ENCODE measurements around the gene ZBTB48. TPM values are rescaled to one million over a fixed set of nuclear protein-coding genes. Genes with fewer than 3 reads are reported as not detected.
"Not testable (repeated sequence)": the region's sequence is repeated elsewhere in the genome, so short reads cannot be mapped to it uniquely, and the experiment has no call there.

Gene ZBTB48
- total RNA-seq, 1 experiment from 2014 or later, result 13.4 TPM

DNA sequence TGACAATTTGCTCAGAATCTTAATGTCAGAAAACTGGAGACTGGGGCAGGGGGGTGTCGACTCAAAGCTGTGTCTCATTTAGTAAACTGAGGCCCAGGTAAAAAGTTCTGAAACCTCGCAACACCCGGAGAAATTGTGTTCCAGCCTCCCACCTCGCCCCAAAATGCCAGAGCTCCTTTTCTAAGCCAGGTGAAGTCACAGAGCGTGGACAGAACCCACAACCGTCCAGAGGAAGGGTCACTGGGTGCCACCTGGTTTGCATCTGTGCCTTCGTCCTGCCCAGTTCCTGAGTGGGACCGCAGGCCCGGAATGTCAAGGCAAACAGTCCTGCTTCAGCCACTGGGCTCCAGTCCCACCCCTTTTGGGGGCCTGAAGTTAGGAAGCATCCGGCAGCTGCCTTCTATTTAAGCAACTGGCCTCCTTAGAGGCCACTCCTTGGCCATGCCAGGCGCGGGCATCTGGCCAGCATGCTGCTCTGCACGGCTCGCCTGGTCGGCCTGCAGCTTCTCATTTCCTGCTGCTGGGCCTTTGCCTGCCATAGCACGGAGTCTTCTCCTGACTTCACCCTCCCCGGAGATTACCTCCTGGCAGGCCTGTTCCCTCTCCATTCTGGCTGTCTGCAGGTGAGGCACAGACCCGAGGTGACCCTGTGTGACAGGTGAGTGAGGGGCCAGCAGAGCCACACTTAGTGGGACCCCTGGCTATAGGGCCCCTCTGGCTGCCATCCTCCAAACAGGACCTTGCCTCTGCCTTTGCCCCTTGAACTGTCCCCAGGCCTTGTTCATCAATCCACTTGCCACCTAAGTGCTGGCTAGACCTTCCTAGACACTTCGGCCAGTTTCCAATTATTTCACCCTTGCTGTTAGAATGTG is 24.7 kb upstream of the ZBTB48 start, which contains the start of gene TAS1R1:
Gene TAS1R1 (plus strand): TSS at position 401 of the 872 bp plus-strand sequence. CDS start 67 bp downstream, at position 468.
- H3K27me3 ChIP-seq (replicated peaks), result no peaks in the 10 kb centered on the region
- peak within 1 kb of the TSS; percentile 45 for H3K27ac ChIP-seq
- DNase-seq (ENCODE audit: low read depth in 1 of 2, low spot score in 2 of 2), result no peak

DNA sequence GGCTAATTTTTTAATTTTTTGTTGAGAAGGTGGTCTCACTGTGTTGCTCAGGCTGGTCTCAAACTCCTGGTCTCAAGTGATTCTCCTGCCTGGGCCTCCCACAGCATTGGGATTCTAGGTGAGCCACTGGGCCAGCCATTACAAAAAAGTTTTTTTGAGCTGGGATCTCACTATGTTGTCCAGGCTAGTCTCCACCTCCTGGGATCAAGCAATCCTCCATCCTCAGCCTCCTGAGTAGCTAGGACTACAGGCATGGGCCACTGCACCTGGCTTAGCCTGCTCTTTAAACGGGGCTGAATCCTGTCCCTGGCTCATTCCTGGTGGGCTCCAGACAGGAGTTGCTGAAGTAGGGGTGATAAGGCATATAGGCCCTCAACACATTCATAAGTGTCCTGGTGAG is 22.2 kb upstream of the ZBTB48 start:
- H3K27ac ChIP-seq, result no peak overlapping the region
- H3K4me1 ChIP-seq (replicated peaks), result peaks cover 6% of the 10 kb centered on the region; the same call in 1 of the 2 replicates
- H3K36me3 ChIP-seq, result peaks cover 5% of the 10 kb centered on the region; the same call in 1 of the 2 replicates
- H3K4me3 ChIP-seq, result no peak overlapping the region
- DNase-seq (ENCODE audit: low read depth in 1 of 2, low spot score in 2 of 2), result no peak
- H3K9me3 ChIP-seq (replicated peaks), result no peaks in the 10 kb centered on the region
- H3K27me3 ChIP-seq (replicated peaks), result no peaks in the 10 kb centered on the region

More for the DNA sequence above, 24.7 kb upstream of the ZBTB48 start, which contains the start of gene TAS1R1:
- Histone ChIP-seq H3K9me3 (replicated peaks) (no peaks in the 10 kb centered on the region), H3K36me3 (peaks cover 16% of the 10 kb centered on the region), H3K4me1 (replicated peaks) (peaks cover 6% of the 10 kb centered on the region; the same call in 1 of the 2 replicates), H3K4me3 (peak within 1 kb of the TSS; percentile 91)

DNA sequence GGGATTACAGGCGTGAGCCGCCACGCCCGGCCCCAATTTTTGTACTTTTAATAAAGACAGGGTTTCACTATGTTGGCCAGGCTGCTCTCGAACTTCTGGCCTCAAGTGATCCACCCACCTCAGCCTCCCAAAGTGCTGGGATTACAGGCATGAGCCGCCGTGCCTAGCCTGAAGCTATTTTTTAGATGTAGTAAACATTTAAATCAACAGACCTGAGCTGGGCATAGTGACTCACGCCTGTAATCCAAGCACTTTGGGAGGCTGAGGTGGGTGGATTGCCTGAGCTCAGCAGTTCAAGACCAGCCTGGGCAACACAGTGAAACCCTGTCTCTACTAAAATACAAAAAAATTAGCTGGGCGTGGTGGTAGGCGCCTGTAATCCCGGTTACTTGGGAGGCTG is 20.6 kb upstream of the ZBTB48 start:
- H3K36me3 ChIP-seq; DNase-seq (ENCODE audit: low read depth in 1 of 2, low spot score in 2 of 2); H3K27me3 ChIP-seq (replicated peaks); H3K9me3 ChIP-seq (replicated peaks); H3K4me1 ChIP-seq (replicated peaks); H3K27ac ChIP-seq; H3K4me3 ChIP-seq: not testable (repeated sequence)

DNA sequence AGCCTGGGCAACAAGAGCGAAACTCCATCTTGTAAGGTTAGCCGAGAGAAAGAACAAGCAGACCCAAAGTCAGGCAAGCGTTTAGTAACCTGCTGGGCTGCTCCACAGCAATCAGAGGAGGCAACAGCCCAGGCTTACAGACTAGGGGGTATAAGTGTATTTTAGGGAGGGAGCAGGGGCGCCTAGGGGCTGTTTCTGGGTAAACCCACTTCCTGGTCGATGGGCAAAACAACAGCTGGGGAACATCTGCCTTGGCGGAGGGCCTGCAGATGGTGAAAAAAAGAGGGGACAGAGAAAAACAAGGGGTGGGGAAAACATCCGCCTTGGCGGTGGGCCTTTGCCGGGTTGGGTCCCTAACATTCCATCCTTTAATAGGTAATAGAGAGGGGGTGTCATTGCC is 19.5 kb upstream of the ZBTB48 start:
- Histone ChIP-seq H3K4me3 (no peak overlapping the region), H3K4me1 (replicated peaks) (no peaks in the 10 kb centered on the region), H3K27ac (no peak overlapping the region), H3K27me3 (replicated peaks) (no peaks in the 10 kb centered on the region; the same call in 1 of the 2 replicates), H3K9me3 (replicated peaks) (no peaks in the 10 kb centered on the region), H3K36me3 (no peaks in the 10 kb centered on the region)
- no peak for DNase-seq (ENCODE audit: low read depth in 1 of 2, low spot score in 2 of 2)

DNA sequence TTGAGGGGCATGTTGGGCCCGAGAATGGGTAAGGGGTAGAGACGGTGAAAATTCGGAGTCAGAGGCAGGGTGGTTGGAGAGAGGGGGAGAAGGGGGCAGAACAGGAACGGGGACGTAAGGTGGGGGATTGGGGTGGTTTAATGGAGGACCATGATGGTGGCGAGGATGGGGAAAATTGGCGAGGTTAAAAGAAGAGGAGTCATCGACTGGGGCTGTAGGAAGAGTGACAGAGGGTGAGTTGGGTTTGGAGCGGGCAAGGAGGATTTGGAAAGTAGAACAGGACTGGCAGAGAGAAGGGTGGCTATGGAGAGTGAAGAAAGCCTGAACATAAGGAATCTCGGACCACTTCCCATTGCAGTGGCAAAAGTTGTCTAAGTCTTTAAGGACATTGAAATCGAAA is 10.8 kb upstream of the ZBTB48 start:
- no peak overlapping the region for H3K4me3 ChIP-seq
- H3K4me1 ChIP-seq (replicated peaks), result no peaks in the 10 kb centered on the region
- no peak overlapping the region for H3K27ac ChIP-seq
- H3K9me3 ChIP-seq (replicated peaks), result no peaks in the 10 kb centered on the region
- no peaks in the 10 kb centered on the region for H3K36me3 ChIP-seq
- no peak for DNase-seq (ENCODE audit: low read depth in 1 of 2, low spot score in 2 of 2)
- H3K27me3 ChIP-seq (replicated peaks), result peaks cover 10% of the 10 kb centered on the region; the same call in 1 of the 2 replicates

DNA sequence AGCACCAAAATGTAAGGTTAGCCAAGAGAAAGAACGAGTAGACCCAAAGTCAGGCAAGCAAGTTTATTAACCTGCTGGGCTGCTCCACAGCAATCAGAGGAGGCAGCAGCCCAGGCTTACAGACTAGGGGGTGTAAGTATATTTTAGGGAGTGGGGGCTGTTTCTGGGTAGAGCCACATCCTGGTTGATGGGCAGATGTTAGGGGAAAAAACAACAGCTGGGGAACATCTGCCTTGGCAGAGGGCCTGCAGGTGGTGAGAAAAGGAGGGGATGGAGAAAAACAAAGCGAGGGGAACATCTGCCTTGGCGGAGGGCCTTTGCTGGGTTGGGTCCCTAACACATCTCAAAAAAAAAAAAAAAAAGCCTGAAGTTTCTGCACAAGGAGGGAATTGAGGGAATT is 9.7 kb upstream of the ZBTB48 start:
- Histone ChIP-seq H3K27ac (no peak overlapping the region), H3K9me3 (replicated peaks) (no peaks in the 10 kb centered on the region), H3K4me1 (replicated peaks) (no peaks in the 10 kb centered on the region), H3K4me3 (no peak overlapping the region), H3K27me3 (replicated peaks) (peaks cover 10% of the 10 kb centered on the region; the same call in 1 of the 2 replicates), H3K36me3 (no peaks in the 10 kb centered on the region)
- no peak for DNase-seq (ENCODE audit: low read depth in 1 of 2, low spot score in 2 of 2)

DNA sequence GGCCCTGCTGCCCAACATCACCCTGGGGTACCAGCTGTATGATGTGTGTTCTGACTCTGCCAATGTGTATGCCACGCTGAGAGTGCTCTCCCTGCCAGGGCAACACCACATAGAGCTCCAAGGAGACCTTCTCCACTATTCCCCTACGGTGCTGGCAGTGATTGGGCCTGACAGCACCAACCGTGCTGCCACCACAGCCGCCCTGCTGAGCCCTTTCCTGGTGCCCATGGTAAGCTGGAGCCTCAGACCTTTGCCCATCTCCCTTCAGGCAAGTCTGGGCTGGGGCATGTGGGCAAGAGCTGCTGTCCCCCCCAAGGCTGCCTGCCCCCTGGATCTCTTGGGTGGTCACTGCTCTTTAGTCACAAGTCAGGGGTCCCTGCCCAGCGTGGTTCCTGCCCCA is 8.8 kb upstream of the ZBTB48 start:
- no peaks in the 10 kb centered on the region for H3K36me3 ChIP-seq
- 0 out of 2 replicates have a peak, but pooled peaks cover 7% of the 10 kb centered on the region for H3K27me3 ChIP-seq (replicated peaks)
- no peaks in the 10 kb centered on the region for H3K4me1 ChIP-seq (replicated peaks)
- no peak overlapping the region for H3K27ac ChIP-seq
- no peak for DNase-seq (ENCODE audit: low read depth in 1 of 2, low spot score in 2 of 2)
- H3K4me3 ChIP-seq, result no peak overlapping the region
- no peaks in the 10 kb centered on the region for H3K9me3 ChIP-seq (replicated peaks)

DNA sequence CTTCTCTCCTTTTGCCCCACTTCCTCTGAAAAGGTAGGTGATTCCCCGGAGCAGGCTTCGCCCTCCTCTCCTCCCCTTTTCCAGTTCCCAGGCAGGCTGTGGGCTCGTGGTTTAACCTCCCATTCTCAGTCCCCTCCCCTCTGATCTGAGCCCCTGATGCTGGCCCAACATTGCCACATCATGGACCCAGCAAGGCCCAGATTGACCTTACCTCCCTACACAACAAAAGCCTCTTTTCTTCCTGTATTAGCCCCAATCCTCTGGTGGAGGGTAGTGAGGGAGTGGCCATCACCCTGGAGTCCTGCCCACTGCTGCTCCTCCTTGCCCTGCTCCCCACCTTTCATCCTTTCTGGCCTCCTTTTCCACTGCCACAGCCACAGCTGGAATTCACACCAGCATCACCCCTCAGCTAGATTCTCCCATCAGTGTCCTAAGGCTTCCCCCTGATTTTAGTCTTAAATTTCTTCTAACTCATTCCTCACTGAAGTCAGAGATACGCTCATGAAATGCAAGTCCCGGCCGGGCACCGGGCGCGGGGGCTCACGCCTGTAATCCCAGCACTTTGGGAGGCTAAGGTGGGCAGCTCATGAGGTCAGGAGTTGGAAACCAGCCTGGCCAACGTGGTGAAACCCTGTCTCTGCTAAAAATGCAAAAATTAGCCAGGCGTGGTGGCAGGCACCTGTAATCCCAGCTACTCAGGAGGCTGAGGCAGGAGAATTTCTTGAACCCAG is 7.0 kb upstream of the ZBTB48 start:
- H3K9me3 ChIP-seq (replicated peaks), result no peaks in the 10 kb centered on the region
- DNase-seq (ENCODE audit: low read depth in 1 of 2, low spot score in 2 of 2), result no peak
- no peak overlapping the region for H3K27ac ChIP-seq
- H3K36me3 ChIP-seq, result no peaks in the 10 kb centered on the region
- no peaks in the 10 kb centered on the region for H3K4me1 ChIP-seq (replicated peaks)
- H3K4me3 ChIP-seq, result no peak overlapping the region
- 0 out of 2 replicates have a peak, but pooled peaks cover 5% of the 10 kb centered on the region for H3K27me3 ChIP-seq (replicated peaks)

DNA sequence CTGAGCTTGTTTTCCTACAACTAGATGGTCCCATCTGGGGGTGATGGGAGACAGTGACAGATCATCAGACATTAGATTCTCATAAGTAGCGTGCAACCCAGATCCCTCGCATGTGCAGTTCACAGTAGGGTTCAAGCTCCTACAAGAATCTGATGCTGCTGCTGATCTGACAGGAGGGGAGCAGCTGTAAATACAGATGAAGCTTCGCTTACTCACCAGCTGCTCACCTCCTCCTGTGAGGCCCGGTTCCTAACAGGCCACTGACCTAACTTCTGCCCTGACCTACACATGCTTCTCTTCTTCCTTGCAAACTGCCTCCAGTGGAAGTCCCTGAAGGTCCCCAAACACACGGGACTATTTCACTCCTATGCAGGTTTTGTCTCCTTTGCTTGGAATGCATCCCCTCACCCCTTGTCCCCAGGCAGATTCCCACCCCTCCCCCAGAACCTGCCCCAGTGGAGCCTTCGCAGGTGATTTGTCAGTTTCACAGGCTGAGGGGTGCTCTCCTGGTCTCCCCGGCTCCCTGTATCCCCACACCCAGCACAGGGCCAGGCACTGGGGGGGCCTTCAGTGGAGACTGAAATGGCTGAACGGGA is 5.7 kb upstream of the ZBTB48 start:
- DNase-seq (ENCODE audit: low read depth in 1 of 2, low spot score in 2 of 2), result no peak

DNA sequence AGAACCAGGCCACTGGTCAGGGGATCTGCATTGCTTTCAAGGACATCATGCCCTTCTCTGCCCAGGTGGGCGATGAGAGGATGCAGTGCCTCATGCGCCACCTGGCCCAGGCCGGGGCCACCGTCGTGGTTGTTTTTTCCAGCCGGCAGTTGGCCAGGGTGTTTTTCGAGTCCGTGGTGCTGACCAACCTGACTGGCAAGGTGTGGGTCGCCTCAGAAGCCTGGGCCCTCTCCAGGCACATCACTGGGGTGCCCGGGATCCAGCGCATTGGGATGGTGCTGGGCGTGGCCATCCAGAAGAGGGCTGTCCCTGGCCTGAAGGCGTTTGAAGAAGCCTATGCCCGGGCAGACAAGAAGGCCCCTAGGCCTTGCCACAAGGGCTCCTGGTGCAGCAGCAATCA is 5.0 kb upstream of the ZBTB48 start:
- H3K27ac ChIP-seq, result no peak overlapping the region
- DNase-seq (ENCODE audit: low read depth in 1 of 2, low spot score in 2 of 2), result no peak
- no peaks in the 10 kb centered on the region for H3K9me3 ChIP-seq (replicated peaks)
- no peaks in the 10 kb centered on the region for H3K27me3 ChIP-seq (replicated peaks)
- H3K4me3 ChIP-seq, result no peak overlapping the region
- H3K36me3 ChIP-seq, result no peaks in the 10 kb centered on the region
- peaks cover 7% of the 10 kb centered on the region for H3K4me1 ChIP-seq (replicated peaks)

More for the DNA sequence above, 5.7 kb upstream of the ZBTB48 start:
- H3K27ac ChIP-seq, result no peak overlapping the region
- no peak overlapping the region for H3K4me3 ChIP-seq
- no peaks in the 10 kb centered on the region for H3K9me3 ChIP-seq (replicated peaks)
- H3K27me3 ChIP-seq (replicated peaks), result 0 out of 2 replicates have a peak, but pooled peaks cover 5% of the 10 kb centered on the region
- H3K4me1 ChIP-seq (replicated peaks), result peaks cover 2% of the 10 kb centered on the region
- no peaks in the 10 kb centered on the region for H3K36me3 ChIP-seq

DNA sequence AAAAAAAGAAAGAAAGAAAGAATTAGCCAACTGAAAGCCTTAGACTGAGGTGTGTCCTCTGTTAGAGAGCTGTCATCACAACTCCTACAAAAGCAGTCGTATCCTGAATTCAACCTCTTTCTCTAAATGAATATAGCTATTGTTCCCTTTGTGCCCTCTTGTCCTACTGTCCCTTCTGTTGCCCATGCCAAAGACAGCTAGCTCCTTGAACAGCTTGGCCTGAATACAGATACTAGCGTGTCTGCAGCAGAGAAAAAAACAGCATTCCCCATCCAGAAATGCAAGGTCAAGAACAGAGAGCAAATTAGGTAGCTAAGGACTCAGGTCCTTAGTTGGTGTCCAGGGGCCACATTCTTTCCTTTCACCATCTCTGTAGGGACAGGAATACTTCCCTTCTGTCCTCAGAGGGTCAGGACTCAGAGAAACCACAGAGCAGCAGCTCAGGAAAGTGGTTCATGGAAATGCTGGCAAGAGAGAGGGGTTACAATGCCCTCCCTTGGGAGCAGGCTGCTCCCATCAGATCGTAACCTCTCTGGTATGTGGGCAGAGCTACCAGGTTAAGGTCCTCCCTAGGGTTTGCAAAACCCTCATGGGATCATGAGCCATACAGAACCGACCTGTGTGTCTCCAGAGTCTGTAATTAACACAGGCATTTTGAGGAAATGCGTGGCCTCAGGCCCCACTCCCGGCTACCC is 1.8 kb upstream of the ZBTB48 start:
- DNase-seq (ENCODE audit: low read depth in 1 of 2, low spot score in 2 of 2), result no peak
- no peak overlapping the region for H3K4me3 ChIP-seq
- peaks cover 22% of the 10 kb centered on the region for H3K4me1 ChIP-seq (replicated peaks)
- peaks cover 11% of the 10 kb centered on the region for H3K36me3 ChIP-seq
- H3K27me3 ChIP-seq (replicated peaks), result no peaks in the 10 kb centered on the region
- H3K27ac ChIP-seq, result no peak overlapping the region
- no peaks in the 10 kb centered on the region for H3K9me3 ChIP-seq (replicated peaks)

DNA sequence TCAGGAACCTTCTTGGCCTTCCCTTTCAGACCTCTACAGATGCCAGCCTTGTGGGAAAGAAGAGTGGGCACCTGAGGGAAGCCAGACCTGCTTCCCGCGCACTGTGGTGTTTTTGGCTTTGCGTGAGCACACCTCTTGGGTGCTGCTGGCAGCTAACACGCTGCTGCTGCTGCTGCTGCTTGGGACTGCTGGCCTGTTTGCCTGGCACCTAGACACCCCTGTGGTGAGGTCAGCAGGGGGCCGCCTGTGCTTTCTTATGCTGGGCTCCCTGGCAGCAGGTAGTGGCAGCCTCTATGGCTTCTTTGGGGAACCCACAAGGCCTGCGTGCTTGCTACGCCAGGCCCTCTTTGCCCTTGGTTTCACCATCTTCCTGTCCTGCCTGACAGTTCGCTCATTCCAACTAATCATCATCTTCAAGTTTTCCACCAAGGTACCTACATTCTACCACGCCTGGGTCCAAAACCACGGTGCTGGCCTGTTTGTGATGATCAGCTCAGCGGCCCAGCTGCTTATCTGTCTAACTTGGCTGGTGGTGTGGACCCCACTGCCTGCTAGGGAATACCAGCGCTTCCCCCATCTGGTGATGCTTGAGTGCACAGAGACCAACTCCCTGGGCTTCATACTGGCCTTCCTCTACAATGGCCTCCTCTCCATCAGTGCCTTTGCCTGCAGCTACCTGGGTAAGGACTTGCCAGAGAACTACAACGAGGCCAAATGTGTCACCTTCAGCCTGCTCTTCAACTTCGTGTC is 995 bp upstream of the ZBTB48 start:
- Histone ChIP-seq H3K27me3 (replicated peaks) (no peaks in the 10 kb centered on the region), H3K36me3 (peaks cover 11% of the 10 kb centered on the region), H3K4me1 (replicated peaks) (peaks cover 22% of the 10 kb centered on the region), H3K4me3 (no peak overlapping the region), H3K9me3 (replicated peaks) (no peaks in the 10 kb centered on the region), H3K27ac (peak overlapping the region; percentile 52; the same call in 1 of the 2 replicates)
- DNase-seq (ENCODE audit: low read depth in 1 of 2, low spot score in 2 of 2), result no peak
